SK-N-SH (cell line): ENCODE data around the gene NOTCH2. TPM values are rescaled to one million over a fixed set of nuclear protein-coding genes. Genes with fewer than 3 reads are reported as not detected.

ENCODE experiments used
- CTCF ChIA-PET: fragments of 300-600, 350-600 bp; formaldehyde crosslinking; extraction: SDS; loops from one replicate; lab custom pipeline; 2021; lab: Yijun Ruan, JAX
- POLR2A ChIA-PET: fragments of 350-600 bp; sonication (Branson Sonifier 250); formaldehyde crosslinking; extraction: SDS; loops from one replicate; lab custom pipeline; 2020; ENCODE audit warnings: antibody characterized with exemption, inconsistent platforms; lab: Yijun Ruan, JAX
- DNase-seq: peaks from one replicate; pipeline ENCODE4 v3.0.0; 2012
- H2AFZ ChIP-seq: fragments of 200-600 bp; sonication (generic); 2 replicates; pipeline ENCODE4 v1.8.1; 2016; ENCODE audit warnings: antibody characterized with exemption, mild to moderate bottlenecking, low read depth
- H3F3A ChIP-seq: fragments of 200-600 bp; sonication (generic); replicated peaks from 2 replicates; pipeline ENCODE3; 2016; ENCODE audit warnings: antibody characterized with exemption, mild to moderate bottlenecking; ENCODE audit not compliant: insufficient read depth
- H3K27ac ChIP-seq, 2 experiments: fragments of 200-500 bp in 1 of 2; fragments of 200-600 bp in 1 of 2; sonication (Bioruptor generic) in 1 of 2; sonication (generic), shearing (Covaris generic) in 1 of 2; 2 replicates each; pipeline versions ENCODE4 v1.5.1 to v1.6.1; 2014 to 2016; ENCODE audit warnings: low read depth in 2 of 2, inconsistent platforms in 1 of 2, low read length in 1 of 2, mild to moderate bottlenecking in 1 of 2, mixed read lengths in 1 of 2
- H3K27me3 ChIP-seq: fragments of 200-600 bp; sonication (generic), shearing (Covaris generic); 2 replicates; pipeline ENCODE4 v1.6.1; 2016; ENCODE audit warnings: mixed run types; ENCODE audit not compliant: insufficient read depth
- H3K36me3 ChIP-seq, 2 experiments: fragments of 200-500 bp in 1 of 2; fragments of 200-600 bp in 1 of 2; sonication (Bioruptor generic) in 1 of 2; sonication (generic) in 1 of 2; replicated peaks in 1 of 2; 2 replicates each; pipeline versions ENCODE3 to v1.5.1; 2014 to 2016; ENCODE audit warnings: low read length in 1 of 2, mild to moderate bottlenecking in 1 of 2; ENCODE audit not compliant: insufficient read depth in 2 of 2, control insufficient read depth in 1 of 2
- H3K4me1 ChIP-seq, 2 experiments: fragments of 200-500 bp in 1 of 2; fragments of 200-600 bp in 1 of 2; sonication (Bioruptor generic) in 1 of 2; sonication (generic), shearing (Covaris generic) in 1 of 2; 2 replicates each; pipeline versions ENCODE4 v1.5.1 to v1.6.1; 2014 to 2016; ENCODE audit warnings: low read depth in 1 of 2, low read length in 1 of 2, mixed run types in 1 of 2; ENCODE audit not compliant: insufficient read depth in 2 of 2, control insufficient read depth in 1 of 2
- H3K4me2 ChIP-seq: fragments of 200-600 bp; sonication (generic), shearing (Covaris generic); 2 replicates; pipeline ENCODE4 v1.6.1; 2017; ENCODE audit warnings: mixed run types
- H3K4me3 ChIP-seq, 2 experiments: fragments of 200-500 bp in 1 of 2; fragments of 200-600 bp in 1 of 2; sonication (Bioruptor generic) in 1 of 2; sonication (generic), shearing (Covaris generic) in 1 of 2; 2 replicates each; pipeline versions ENCODE4 v1.5.1 to v1.8.1; 2014 to 2016; ENCODE audit warnings: low read depth in 2 of 2, inconsistent platforms in 1 of 2, low read length in 1 of 2, mild to moderate bottlenecking in 1 of 2, mixed read lengths in 1 of 2, moderate library complexity in 1 of 2
- H3K79me2 ChIP-seq: fragments of 200-600 bp; sonication (generic); 2 replicates; pipeline ENCODE4 v1.8.1; 2017; ENCODE audit warnings: mild to moderate bottlenecking; ENCODE audit not compliant: insufficient read depth
- H3K9ac ChIP-seq: fragments of 200-600 bp; sonication (generic); 2 replicates; pipeline ENCODE4 v1.6.1; 2017; ENCODE audit warnings: mixed run types
- H3K9me2 ChIP-seq: fragments of 200-600 bp; sonication (generic); 2 replicates; pipeline ENCODE4 v1.6.1; 2017; ENCODE audit warnings: mixed run types
- H3K9me3 ChIP-seq: fragments of 200-600 bp; sonication (generic); 2 replicates; pipeline ENCODE4 v1.6.1; 2017; ENCODE audit warnings: mixed run types, mild to moderate bottlenecking, moderate library complexity
- H4K20me1 ChIP-seq: fragments of 200-600 bp; sonication (generic); 2 replicates; pipeline ENCODE4 v1.6.1; 2017; ENCODE audit warnings: mild to moderate bottlenecking, mixed run types; ENCODE audit not compliant: insufficient read depth
- EZH2phosphoT487 ChIP-seq: fragments of 200-600 bp; sonication (generic); IDR thresholded peaks from 2 replicates; pipeline ENCODE4 v1.6.1; 2017; ENCODE audit warnings: low read depth, mixed run types, mild to moderate bottlenecking, antibody characterized with exemption, moderate library complexity, borderline replicate concordance
- FOSL2 ChIP-seq: IDR thresholded peaks from 2 replicates; pipeline ENCODE4 v1.4.0; 2012; ENCODE audit warnings: low read depth, mild to moderate bottlenecking, moderate library complexity, borderline replicate concordance
- FOXM1 ChIP-seq: IDR thresholded peaks from 2 replicates; pipeline ENCODE4 v1.4.0; 2012; ENCODE audit warnings: low read depth, mild to moderate bottlenecking
- GATA2 ChIP-seq: sonication (generic); formaldehyde crosslinking; IDR thresholded peaks from 2 replicates; pipeline ENCODE4 v1.5.0; 2020; ENCODE audit warnings: mild to moderate bottlenecking, missing genetic modification reagents
- IRF3 ChIP-seq: fragments of 150-350 bp; IDR thresholded peaks from 2 replicates; pipeline ENCODE4 v1.6.1; 2016; ENCODE audit warnings: mild to moderate bottlenecking, low read depth, low read length
- MAX ChIP-seq: IDR thresholded peaks from 2 replicates; pipeline ENCODE4 v1.4.0; 2012; ENCODE audit warnings: low read depth
- MEF2A ChIP-seq: IDR thresholded peaks from 2 replicates; pipeline ENCODE4 v1.4.0; 2012; ENCODE audit warnings: low read depth, borderline replicate concordance
- PBX3 ChIP-seq: IDR thresholded peaks from 2 replicates; pipeline ENCODE4; 2012
- RCOR1 ChIP-seq: fragments of 150-350 bp; IDR thresholded peaks from 2 replicates; pipeline ENCODE4 v1.6.1; 2017; ENCODE audit warnings: antibody characterized with exemption, low read length
- RFX5 ChIP-seq: IDR thresholded peaks from 2 replicates; pipeline ENCODE4 v1.6.1; 2012; ENCODE audit warnings: mild to moderate bottlenecking, improper control_type of control experiment, low read length
- RXRA ChIP-seq: IDR thresholded peaks from 2 replicates; pipeline ENCODE4 v1.4.0; 2012; ENCODE audit warnings: low read depth, mild to moderate bottlenecking, borderline replicate concordance
- SMC3 ChIP-seq: IDR thresholded peaks from 2 replicates; pipeline ENCODE4 v1.6.1; 2012; ENCODE audit warnings: low read depth, low read length, improper control_type of control experiment
- TAF1 ChIP-seq: IDR thresholded peaks from 2 replicates; pipeline ENCODE4 v1.6.1; 2012; ENCODE audit warnings: low read depth, mild to moderate bottlenecking, low read length, moderate library complexity, borderline replicate concordance
- TCF12 ChIP-seq: IDR thresholded peaks from 2 replicates; pipeline ENCODE4 v1.4.0; 2012
- USF2 ChIP-seq: fragments of 150-350 bp; IDR thresholded peaks from 2 replicates; pipeline ENCODE4 v1.6.1; 2017; ENCODE audit warnings: antibody characterized with exemption, low read length, low read depth, borderline replicate concordance
- ZBTB33 ChIP-seq: IDR thresholded peaks from 2 replicates; pipeline ENCODE4 v1.4.0; 2012; ENCODE audit warnings: low read depth, borderline replicate concordance
- WGBS: methylation state at CpG from one replicate; pipeline ENCODE4 v1.1.6; 2017; ENCODE audit warnings: low lambda C conversion rate; 5-methylcytosine and 5-hydroxymethylcytosine counted together
- polyA plus RNA-seq, 3 experiments: library from polyadenylated mRNA; depleted of rRNA; stranded (reverse); fragments of >200 nt; gene quantifications; 2 replicates each; pipeline ENCODE4 v1.2.3, GENCODE V29; 2012

The NOTCH2 gene
- polyA plus RNA-seq, 1 of the 3 experiments (the other 2 are of a cell fraction), result 23.0 TPM

- Histone ChIP-seq H3K4me2 (peak overlapping the region; percentile 35; the same call in 1 of the 2 replicates), H3F3A (peaks cover 40% of the 10 kb centered on the region), H3K27me3 (no peaks in the 10 kb centered on the region), H4K20me1 (no peaks in the 10 kb centered on the region; the same call in 1 of the 2 replicates), H3K9me2 (no peaks in the 10 kb centered on the region), H3K36me3 (peaks cover 0 to 42% of the 10 kb centered on the region in 2 experiments), H3K79me2 (peaks cover 77% of the 10 kb centered on the region), H3K4me1 (peaks cover 18 to 48% of the 10 kb centered on the region in 2 experiments), H3K27ac (peak overlapping the region in 1 of 2 experiments; percentile 94; a peak in 2 of 4 replicates), H2AFZ (no peak overlapping the region), H3K4me3 (no peak overlapping the region), H3K9ac (no peak overlapping the region), H3K9me3 (no peaks in the 10 kb centered on the region)
- ChIA-PET CTCF (interaction anchor here (2.2 kb wide), 1 partner anchor 16 kb away, joined by 6 read pairs; no protein-coding TSS in a partner anchor), POLR2A (no interaction called here)
- DNase-seq, result no peak
- WGBS, result 22% methylated on average over 1 of the region's 1 CpG
- TF ChIP-seq TCF12 (no peak), TAF1 (no peak), RXRA (no peak), ZBTB33 (no peak)
These were observed 84.7 kb downstream of the NOTCH2 start for GRCh38 chr1:119984771-119985170.

GRCh38 chr1:119981986-119982815 lies 87.3 kb downstream of the NOTCH2 start:
- no peak overlapping the region for H2AFZ ChIP-seq
- peaks cover 0 to 38% of the 10 kb centered on the region in 2 experiments for H3K36me3 ChIP-seq
- H3K9me3 ChIP-seq, result no peaks in the 10 kb centered on the region
- no peaks in the 10 kb centered on the region for H3K27me3 ChIP-seq
- no peak for DNase-seq
- CTCF ChIA-PET, result interaction anchor here (0.6 to 2.2 kb wide), 4 partner anchors 14 to 306 kb away, joined by 3 to 6 read pairs (median 4); no protein-coding TSS in a partner anchor
- no peaks in the 10 kb centered on the region; the same call in 1 of the 2 replicates for H4K20me1 ChIP-seq
- no peaks in the 10 kb centered on the region for H3K9me2 ChIP-seq
- 29% methylated on average over 1 of the region's 1 CpG for WGBS
- POLR2A ChIA-PET, result no interaction called here
- peaks cover 91% of the 10 kb centered on the region for H3K79me2 ChIP-seq
- no peak overlapping the region for H3K4me3 ChIP-seq
- H3K27ac ChIP-seq, result peak overlapping the region; percentile 22 to 64
- no peak overlapping the region; the same call in 1 of the 2 replicates for H3K9ac ChIP-seq
- peaks cover 18 to 39% of the 10 kb centered on the region in 2 experiments for H3K4me1 ChIP-seq
- no peak overlapping the region for H3K4me2 ChIP-seq
- peaks cover 22% of the 10 kb centered on the region for H3F3A ChIP-seq
- TF ChIP-seq IRF3 (no peak), PBX3 (peak; percentile 76), MEF2A (no peak), FOSL2 (no peak), MAX (peak; percentile 30; the same call in 1 of the 2 replicates), RFX5 (no peak), RCOR1 (no peak), TAF1 (no peak), SMC3 (no peak), USF2 (no peak), ZBTB33 (no peak), EZH2phosphoT487 (no peak), GATA2 (CRISPR knock-in tag) (no peak), FOXM1 (no peak)
